H9 (cell line): ENCODE measurements around the gene SQSTM1. TPM values are rescaled to one million over a fixed set of nuclear protein-coding genes. Genes with fewer than 3 reads are reported as not detected.

Source experiments
- DNase-seq: peaks from one replicate; pipeline ENCODE4 v3.0.0-alpha.2; 2017
- H2AFZ ChIP-seq: one replicate; pipeline ENCODE4 v1.6.1; 2013; ENCODE audit warnings: mild to moderate bottlenecking, low read length, control low read depth, moderate library complexity
- H2AK5ac ChIP-seq: 2 replicates; pipeline ENCODE4 v1.6.1; 2013; ENCODE audit warnings: low read length, control low read depth, mixed read lengths; ENCODE audit not compliant: insufficient read length
- H2BK120ac ChIP-seq: one replicate; pipeline ENCODE4 v1.6.1; 2013; ENCODE audit warnings: low read depth, mild to moderate bottlenecking, low read length, control low read depth, inconsistent platforms; ENCODE audit not compliant: poor library complexity, severe bottlenecking
- H2BK12ac ChIP-seq: 2 replicates; pipeline ENCODE4 v1.6.1; 2013; ENCODE audit warnings: low read length, control low read depth, mixed read lengths, low read depth; ENCODE audit not compliant: insufficient read length
- H2BK15ac ChIP-seq: 2 replicates; pipeline ENCODE4 v1.6.1; 2013; ENCODE audit warnings: low read depth, low read length, control low read depth
- H2BK20ac ChIP-seq: one replicate; pipeline ENCODE4 v1.6.1; 2013; ENCODE audit warnings: low read depth, mild to moderate bottlenecking, low read length, control low read depth, inconsistent platforms; ENCODE audit not compliant: poor library complexity, severe bottlenecking
- H2BK5ac ChIP-seq: 2 replicates; pipeline ENCODE4 v1.6.1; 2013; ENCODE audit warnings: low read length, control low read depth, mixed read lengths; ENCODE audit not compliant: insufficient read length
- H3K14ac ChIP-seq: 2 replicates; pipeline ENCODE4 v1.6.1; 2013; ENCODE audit warnings: low read length, control low read depth; ENCODE audit not compliant: insufficient read depth
- H3K18ac ChIP-seq: 2 replicates; pipeline ENCODE4 v1.6.1; 2013; ENCODE audit warnings: low read depth, mild to moderate bottlenecking, mixed read lengths, low read length, control low read depth; ENCODE audit not compliant: insufficient read length
- H3K23ac ChIP-seq: 2 replicates; pipeline ENCODE4 v1.6.1; 2013; ENCODE audit warnings: low read length, control low read depth, mixed read lengths, low read depth; ENCODE audit not compliant: insufficient read length
- H3K23me2 ChIP-seq: 2 replicates; pipeline ENCODE4 v1.6.1; 2013; ENCODE audit warnings: low read depth, mild to moderate bottlenecking, mixed read lengths, low read length, control low read depth; ENCODE audit not compliant: insufficient read length, poor library complexity, severe bottlenecking
- H3K27ac ChIP-seq: 2 replicates; pipeline ENCODE4 v1.5.1; 2013; ENCODE audit warnings: low read length, control low read depth, mixed read lengths, low read depth; ENCODE audit not compliant: insufficient read length
- H3K27me3 ChIP-seq: 2 replicates; pipeline ENCODE4 v1.6.1; 2013; ENCODE audit warnings: low read length, control low read depth, inconsistent platforms; ENCODE audit not compliant: insufficient read depth
- H3K4ac ChIP-seq: 2 replicates; pipeline ENCODE4 v1.6.1; 2013; ENCODE audit warnings: low read depth, mild to moderate bottlenecking, control low read depth, inconsistent platforms, low read length, moderate library complexity
- H3K4me1 ChIP-seq: 2 replicates; pipeline ENCODE4 v1.6.1; 2013; ENCODE audit warnings: low read length, control low read depth, inconsistent platforms; ENCODE audit not compliant: insufficient read depth
- H3K4me2 ChIP-seq: 2 replicates; pipeline ENCODE4 v1.6.1; 2013; ENCODE audit warnings: low read length, control low read depth, mixed read lengths; ENCODE audit not compliant: insufficient read length, insufficient read depth
- H3K56ac ChIP-seq: 2 replicates; pipeline ENCODE4 v1.6.1; 2013; ENCODE audit warnings: low read depth, mild to moderate bottlenecking, mixed read lengths, low read length, control low read depth; ENCODE audit not compliant: insufficient read length
- H3K79me1 ChIP-seq: 2 replicates; pipeline ENCODE4 v1.6.1; 2013; ENCODE audit warnings: low read depth, mild to moderate bottlenecking, moderate library complexity, low read length, control low read depth, inconsistent platforms; ENCODE audit not compliant: insufficient read depth, poor library complexity, severe bottlenecking
- H3K79me2 ChIP-seq: 2 replicates; pipeline ENCODE4 v1.6.1; 2013; ENCODE audit warnings: low read length, control low read depth, inconsistent platforms; ENCODE audit not compliant: insufficient read depth
- H3K9ac ChIP-seq: 2 replicates; pipeline ENCODE4 v1.6.1; 2013; ENCODE audit warnings: low read length, control low read depth, mixed read lengths; ENCODE audit not compliant: insufficient read length; ENCODE audit errors: extremely low read depth
- H3K9me3 ChIP-seq: one replicate; pipeline ENCODE4 v1.6.1; 2013; ENCODE audit warnings: low read depth, low read length, inconsistent platforms; ENCODE audit not compliant: control insufficient read depth
- H3T11ph ChIP-seq: one replicate; pipeline ENCODE4 v1.6.1; 2013; ENCODE audit warnings: mild to moderate bottlenecking, low read length, control low read depth, inconsistent platforms
- H4K20me1 ChIP-seq: one replicate; pipeline ENCODE4 v1.6.1; 2013; ENCODE audit not compliant: control insufficient read depth, insufficient read length, insufficient read depth
- H4K5ac ChIP-seq: 2 replicates; pipeline ENCODE4 v1.6.1; 2013; ENCODE audit warnings: low read depth, mild to moderate bottlenecking, mixed read lengths, low read length, control low read depth; ENCODE audit not compliant: insufficient read length
- H4K8ac ChIP-seq: replicated peaks from 2 replicates; pipeline ENCODE4 v1.6.1; 2013; ENCODE audit warnings: low read length, control low read depth, mixed read lengths, low read depth; ENCODE audit not compliant: insufficient read length
- H4K91ac ChIP-seq: 2 replicates; pipeline ENCODE4 v1.6.1; 2013; ENCODE audit warnings: low read depth, mild to moderate bottlenecking, moderate library complexity, mixed read lengths, low read length, control low read depth; ENCODE audit not compliant: insufficient read length
- H3K27ac Mint-ChIP-seq, 3 experiments: 2 replicates in 2 of 3; 3 replicates in 1 of 3; pipeline ENCODE4 v1.8.0; 2020 to 2021; ENCODE audit warnings: mixed read lengths in 3 of 3, mild to moderate bottlenecking in 1 of 3, moderate library complexity in 1 of 3
- H3K27me3 Mint-ChIP-seq: 2 replicates; pipeline ENCODE4 v1.8.0; 2021; ENCODE audit warnings: low read depth, mild to moderate bottlenecking, moderate library complexity, mixed read lengths
- H3K36me3 Mint-ChIP-seq, 3 experiments: 2 replicates in 2 of 3; 3 replicates in 1 of 3; pipeline ENCODE4 v1.8.0; 2020 to 2021; ENCODE audit warnings: low read depth in 3 of 3, mixed read lengths in 3 of 3; ENCODE audit not compliant: insufficient read depth in 1 of 3
- H3K4me1 Mint-ChIP-seq, 2 experiments: 2 replicates each; pipeline ENCODE4 v1.8.0; 2020; ENCODE audit warnings: mixed read lengths in 2 of 2
- H3K4me3 Mint-ChIP-seq, 2 experiments: 2 replicates in 1 of 2; 3 replicates in 1 of 2; pipeline ENCODE4 v1.8.0; 2020 to 2021; ENCODE audit warnings: mild to moderate bottlenecking in 2 of 2, mixed read lengths in 2 of 2, moderate library complexity in 1 of 2
- H3K9me3 Mint-ChIP-seq, 2 experiments: 2 replicates in 1 of 2; 3 replicates in 1 of 2; pipeline ENCODE4 v1.8.0; 2020; ENCODE audit warnings: mild to moderate bottlenecking in 2 of 2, mixed read lengths in 2 of 2, moderate library complexity in 1 of 2
- WGBS: extraction: QIAGEN DNeasy Blood & Tissue Kit; methylation state at CpG from one replicate; pipeline ENCODE4 v1.1.7; 2013; ENCODE audit warnings: missing lambda C conversion rate, low lambda C conversion rate, mixed read lengths; ENCODE audit not compliant: insufficient read length; ENCODE audit errors: extremely low coverage; 5-methylcytosine and 5-hydroxymethylcytosine counted together
- total RNA-seq: library from RNA; stranded (reverse); gene quantifications from 2 replicates; pipeline ENCODE4 v1.2.1, GENCODE V29; 2021
- TF ChIP-seq, protein P1 (sequence below): fragments of 200-600 bp; sonication (generic); conservative IDR thresholded peaks from 3 replicates; pipeline ENCODE4 v1.8.0; 2021; ENCODE audit warnings: antibody characterized with exemption, mild to moderate bottlenecking

Gene SQSTM1
- total RNA-seq, 1 experiment from 2014 or later = 144 TPM

GRCh38 chr5:179805529-179806249, 15.0 kb upstream of the SQSTM1 start:
- Histone ChIP-seq H3K23me2 (peaks cover 5% of the 10 kb centered on the region), H2BK15ac (no peak overlapping the region), H3T11ph (no peak overlapping the region), H3K14ac (peak overlapping the region; percentile 71), H2AK5ac (no peak overlapping the region), H2AFZ (no peak overlapping the region), H3K4ac (no peak overlapping the region), H2BK12ac (no peak overlapping the region), H3K18ac (no peak overlapping the region), H3K56ac (no peak overlapping the region), H3K27ac (no peak overlapping the region), H2BK5ac (no peak overlapping the region), H3K9ac (peak overlapping the region; percentile 34), H3K79me2 (no peaks in the 10 kb centered on the region; the same call in 1 of the 2 replicates), H3K23ac (no peak overlapping the region), H4K5ac (no peak overlapping the region), H3K4me2 (peak overlapping the region; percentile 51), H4K91ac (no peak overlapping the region), H2BK20ac (no peak overlapping the region), H2BK120ac (no peak overlapping the region), H3K9me3 (no peaks in the 10 kb centered on the region), H3K79me1 (peaks cover 5% of the 10 kb centered on the region), H3K4me1 (no peaks in the 10 kb centered on the region), H3K27me3 (no peaks in the 10 kb centered on the region), H4K20me1 (no peaks in the 10 kb centered on the region), H4K8ac (no peak overlapping the region)
- no peak overlapping the region for H3K27ac Mint-ChIP-seq
- no CpG with 5 or more reads among the region's 65 CpGs for WGBS
- no peaks in the 10 kb centered on the region; a peak in 1 of 5 replicates for H3K9me3 Mint-ChIP-seq
- peaks cover 5 to 12% (median 12%) of the 10 kb centered on the region in 3 experiments; a peak in 6 of 7 replicates for H3K36me3 Mint-ChIP-seq
- TF ChIP-seq, protein P1, sequence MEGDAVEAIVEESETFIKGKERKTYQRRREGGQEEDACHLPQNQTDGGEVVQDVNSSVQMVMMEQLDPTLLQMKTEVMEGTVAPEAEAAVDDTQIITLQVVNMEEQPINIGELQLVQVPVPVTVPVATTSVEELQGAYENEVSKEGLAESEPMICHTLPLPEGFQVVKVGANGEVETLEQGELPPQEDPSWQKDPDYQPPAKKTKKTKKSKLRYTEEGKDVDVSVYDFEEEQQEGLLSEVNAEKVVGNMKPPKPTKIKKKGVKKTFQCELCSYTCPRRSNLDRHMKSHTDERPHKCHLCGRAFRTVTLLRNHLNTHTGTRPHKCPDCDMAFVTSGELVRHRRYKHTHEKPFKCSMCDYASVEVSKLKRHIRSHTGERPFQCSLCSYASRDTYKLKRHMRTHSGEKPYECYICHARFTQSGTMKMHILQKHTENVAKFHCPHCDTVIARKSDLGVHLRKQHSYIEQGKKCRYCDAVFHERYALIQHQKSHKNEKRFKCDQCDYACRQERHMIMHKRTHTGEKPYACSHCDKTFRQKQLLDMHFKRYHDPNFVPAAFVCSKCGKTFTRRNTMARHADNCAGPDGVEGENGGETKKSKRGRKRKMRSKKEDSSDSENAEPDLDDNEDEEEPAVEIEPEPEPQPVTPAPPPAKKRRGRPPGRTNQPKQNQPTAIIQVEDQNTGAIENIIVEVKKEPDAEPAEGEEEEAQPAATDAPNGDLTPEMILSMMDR = no peak
- peak; percentile 34 for DNase-seq
- H3K27me3 Mint-ChIP-seq = no peaks in the 10 kb centered on the region
- peaks cover 28 to 39% of the 10 kb centered on the region in 2 experiments for H3K4me1 Mint-ChIP-seq
- H3K4me3 Mint-ChIP-seq = peak overlapping the region; percentile 78 to 87
